NCI-H2029 (cell line): ENCODE results near the gene LTBR.
"Not testable (repeated sequence)": the region's sequence is repeated elsewhere in the genome, so short reads cannot be mapped to it uniquely, and the experiment has no call there.

ENCODE experiments used
- DNase-seq: peaks from one replicate; lab custom pipeline; 2025; lab: John Stamatoyannopoulos, UW

Gene LTBR

GRCh38 chr12:6425590-6426531 lies 41.9 kb downstream of the LTBR start:
- no peak for DNase-seq

GRCh38 chr12:6426882-6427671 lies 43.1 kb downstream of the LTBR start:
- DNase-seq = no peak

DNA sequence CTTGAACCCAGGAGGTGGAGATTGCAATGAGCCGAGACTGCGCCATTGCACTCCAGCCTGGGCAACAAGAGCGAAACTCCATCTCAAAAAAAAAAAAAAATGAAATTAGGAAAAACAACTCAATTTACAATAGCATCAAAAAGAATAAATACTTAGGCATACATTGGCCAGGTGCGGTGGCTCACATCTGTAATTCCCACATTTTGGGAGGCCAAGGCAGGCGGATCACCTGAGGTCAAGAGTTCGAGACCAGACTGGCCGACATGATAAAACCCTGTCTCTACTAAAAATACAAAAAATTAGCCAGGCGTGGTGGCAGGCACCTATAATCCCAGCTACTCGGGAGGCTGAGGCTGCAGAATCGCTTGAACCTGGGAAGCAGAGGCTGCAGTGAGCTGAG lies 43.8 kb downstream of the LTBR start:
- DNase-seq = not testable (repeated sequence)

GRCh38 chr12:6428326-6428725 lies 44.4 kb downstream of the LTBR start:
- DNase-seq = no peak

- no peak for DNase-seq
These were observed 46.4 kb downstream of the LTBR start for GRCh38 chr12:6430124-6430989.

DNA sequence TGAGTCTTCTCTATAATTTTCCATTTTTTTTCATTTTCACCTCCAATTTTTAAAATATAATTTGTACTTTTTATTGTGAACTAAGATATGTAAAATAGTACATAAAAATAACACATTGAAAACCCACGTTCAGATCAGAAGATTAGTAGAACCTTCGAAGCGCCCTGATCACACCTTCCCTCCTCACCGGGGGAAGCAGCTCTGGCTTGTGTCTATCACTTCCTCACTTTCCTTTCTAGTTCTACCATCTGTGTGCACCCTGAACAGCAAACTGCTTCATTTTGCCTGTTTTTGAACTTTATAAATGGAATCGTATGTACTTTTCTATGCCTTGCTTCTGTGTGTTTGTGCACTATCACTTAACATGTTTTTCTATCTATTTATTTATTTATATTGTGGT lies 49.0 kb downstream of the LTBR start:
- DNase-seq = no peak

GRCh38 chr12:6434205-6435140 lies 50.5 kb downstream of the LTBR start:
- DNase-seq = no peak

DNA sequence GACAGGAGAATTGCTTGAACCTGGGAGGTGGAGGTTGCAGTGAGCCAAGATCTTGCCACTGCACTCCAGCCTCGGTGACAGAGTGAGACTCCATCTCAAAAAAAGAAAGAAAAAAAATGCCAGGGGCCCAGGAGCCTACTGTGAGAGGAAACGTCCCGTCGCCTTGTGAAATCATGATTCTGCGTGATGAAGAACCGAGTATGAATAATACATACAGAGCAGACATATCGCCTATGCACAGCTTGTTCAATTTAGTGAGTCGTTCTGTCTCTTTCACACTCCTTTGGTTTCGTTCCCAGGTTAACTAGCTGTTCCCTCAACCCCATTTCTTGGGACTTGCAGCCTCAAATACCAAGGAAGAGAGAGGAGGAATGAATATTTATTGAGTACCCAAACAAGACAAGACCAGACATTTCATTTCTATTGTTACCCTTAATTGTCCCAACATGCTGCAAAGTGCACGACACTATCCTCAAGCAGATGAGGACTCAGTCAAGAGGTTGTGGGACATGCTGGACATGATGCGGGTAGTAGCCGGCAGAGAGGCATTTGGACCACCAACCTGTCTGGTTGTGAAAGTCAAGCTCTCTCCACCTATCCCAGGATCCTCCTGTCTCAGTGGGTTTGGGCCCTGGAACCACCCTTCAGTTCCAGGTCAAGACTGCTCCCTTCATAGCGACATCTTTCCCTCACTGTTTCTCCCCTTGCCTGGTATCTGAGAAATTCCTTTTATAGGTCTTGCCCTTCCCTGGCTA lies 52.2 kb downstream of the LTBR start:
- DNase-seq = no peak

DNA sequence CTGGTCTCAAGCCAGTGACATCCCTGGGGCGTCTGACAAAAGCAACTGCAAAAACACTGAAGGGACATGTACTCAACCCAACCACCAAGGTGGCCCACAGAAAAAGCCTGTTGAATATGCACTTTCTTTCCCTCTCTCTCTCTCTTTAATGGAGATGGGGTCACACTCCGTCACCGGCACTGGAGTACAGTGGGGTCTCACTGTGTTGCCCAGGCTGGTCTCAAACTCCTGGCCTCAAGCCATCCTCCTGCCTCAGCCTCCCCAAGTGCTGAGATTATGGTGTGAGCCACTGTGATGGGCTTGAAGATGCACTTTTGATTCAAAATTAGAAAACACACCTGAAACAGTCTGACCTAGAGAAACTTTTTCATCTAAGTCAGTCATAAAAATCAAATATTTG lies 53.6 kb downstream of the LTBR start:
- no peak for DNase-seq

GRCh38 chr12:6438345-6438744 lies 54.4 kb downstream of the LTBR start:
- no peak for DNase-seq

DNA sequence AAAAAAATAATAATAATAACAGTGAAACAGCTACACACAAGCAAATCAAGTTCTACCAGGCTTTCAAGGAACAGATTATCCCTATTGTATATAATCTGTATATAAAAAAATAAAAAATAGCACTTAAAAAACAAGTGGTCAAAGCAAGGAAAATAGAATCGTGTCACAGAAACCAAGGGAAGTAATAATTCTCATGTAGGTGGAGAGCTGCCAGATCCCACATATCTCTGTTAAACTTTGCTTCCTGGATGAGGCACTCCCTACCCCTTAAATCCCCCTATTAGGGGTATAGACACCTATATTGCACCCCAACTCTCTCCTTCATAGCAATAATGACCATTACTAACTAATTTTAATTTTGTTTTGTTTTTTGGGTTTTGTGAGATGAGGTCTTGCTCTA lies 56.4 kb downstream of the LTBR start:
- DNase-seq = no peak
